Right lobe of liver (tissue), 6 donors: ENCODE measurements around the gene DDX51. TPM values are rescaled to one million over a fixed set of nuclear protein-coding genes. Genes with fewer than 3 reads are reported as not detected.

Experiments
- ATAC-seq, 4 donors: fragments of 200-7000 bp; cut with Tn5 transposase; one replicate each; pipeline ENCODE4 v1.9.1; 2020; ENCODE audit warnings: mild to moderate bottlenecking in 4 of 4, moderate library complexity in 4 of 4
- DNase-seq, 3 donors: peaks; one replicate each; pipeline ENCODE4 v3.0.0-alpha.2; 2020
- H3K27ac ChIP-seq, 3 donors: fragments of 200-600 bp; one replicate each; pipeline ENCODE4 v1.8.0; 2022
- H3K27me3 ChIP-seq, 2 donors: fragments of 200-600 bp; one replicate each; pipeline ENCODE4 v1.8.0; 2022
- H3K36me3 ChIP-seq, 4 donors: fragments of 200-600 bp; sonication (generic) in 1 of 4; one replicate each; pipeline versions ENCODE4 v1.5.1 to v1.8.0; 2017 to 2022; ENCODE audit warnings: control low read depth in 1 of 4
- H3K4me1 ChIP-seq, 4 donors: fragments of 200-600 bp; sonication (generic) in 1 of 4; one replicate each; pipeline versions ENCODE4 v1.5.1 to v1.8.0; 2017 to 2022; ENCODE audit warnings: control low read depth in 1 of 4
- H3K4me3 ChIP-seq, 3 donors: fragments of 200-600 bp; one replicate each; pipeline ENCODE4 v1.8.0; 2022
- H3K9me3 ChIP-seq, 4 donors: fragments of 200-600 bp; sonication (generic) in 1 of 4; one replicate each; pipeline versions ENCODE4 v1.5.1 to v1.8.0; 2017 to 2022; ENCODE audit warnings: control low read depth in 1 of 4
- CTCF ChIP-seq, 4 donors: fragments of 200-600 bp in 3 of 4; fragments of 450-650 bp in 1 of 4; IDR thresholded peaks; one replicate each; pipeline versions ENCODE4 v1.5.1 to v1.8.0; 2016 to 2022; ENCODE audit warnings: antibody characterized with exemption in 4 of 4, mild to moderate bottlenecking in 2 of 4
- POLR2A ChIP-seq: fragments of 450-650 bp; IDR thresholded peaks from one replicate; pipeline ENCODE4 v1.6.1; 2017; ENCODE audit warnings: antibody characterized with exemption, mild to moderate bottlenecking
- WGBS: methylation state at CpG from one replicate; pipeline ENCODE4 v1.1.6; 2018; ENCODE audit warnings: low coverage, low lambda C conversion rate; ENCODE audit not compliant: insufficient coverage; ENCODE audit errors: missing lambda C conversion rate; 5-methylcytosine and 5-hydroxymethylcytosine counted together
- intact Hi-C, 2 donors: fragments of 100-400 bp; cut with DNase I; formaldehyde crosslinking; loops; one replicate each; pipeline versions ENCODE4 v1.11.2 to v1.14.1; 2022
- total RNA-seq, 6 experiments: library from RNA; depleted of rRNA in 2 of 6; stranded (reverse); fragments of >200 nt in 2 of 6; fragmentation: NEBNext Ultra II Directional in 3 of 6; extraction: Animal tissue kit (Norgen Biotek cat#: 25700) in 3 of 6; gene quantifications; one replicate each; pipeline versions ENCODE4 v1.1.0 to v1.2.4, GENCODE V29; 2016 to 2023
- donor health status: DM: no; HTN: yes; CAD: no.
- donor health status: DM: no; HTN: no; CAD: no.
- donor health status: DM: no; HTN: no; CAD: no.
- donor health status: DM: no; HTN: yes; CAD: no.
- donor health status: DM: no; HTN: yes; CAD: no.

DDX51 gene
- total RNA-seq, 6 experiments from 2014 or later: 4.2 to 9.0 (median 5.2) TPM

GRCh38 chr12:132125736-132126135, 18.4 kb downstream of the DDX51 start:
- DNase-seq: peak in 1 of 3 donors; percentile 27
- intact Hi-C loops: no loop called here
- H3K9me3 ChIP-seq: no peaks in the 10 kb centered on the region

GRCh38 chr12:132124766-132125425, 19.2 kb downstream of the DDX51 start:
- ATAC-seq (no peak), DNase-seq (no peak)
- peaks cover 0 to 47% (median 22%) of the 10 kb centered on the region in 4 donors for H3K36me3 ChIP-seq

More at GRCh38 chr12:132125736-132126135, 18.4 kb downstream of the DDX51 start:
- no peak for TF ChIP-seq CTCF (IDR thresholded peaks at IDR 0.05)
- TF ChIP-seq POLR2A: no peak
- Histone ChIP-seq H3K36me3 (peaks cover 0 to 42% (median 22%) of the 10 kb centered on the region in 4 donors), H3K4me3 (no peak overlapping the region), H3K4me1 (no peaks in the 10 kb centered on the region), H3K27me3 (no peaks in the 10 kb centered on the region), H3K27ac (no peak overlapping the region)
- ATAC-seq: no peak
- 95% methylated on average over 4 of the region's 12 CpGs for WGBS

GRCh38 chr12:132123970-132124765, 20.0 kb downstream of the DDX51 start:
- no peak for ATAC-seq
- Histone ChIP-seq H3K27ac (no peak overlapping the region), H3K27me3 (no peaks in the 10 kb centered on the region), H3K9me3 (no peaks in the 10 kb centered on the region), H3K4me1 (no peaks in the 10 kb centered on the region), H3K36me3 (peaks cover 0 to 47% (median 22%) of the 10 kb centered on the region in 4 donors), H3K4me3 (no peak overlapping the region)
- intact Hi-C loops: no loop called here
- no peak for DNase-seq
- WGBS: 93% methylated on average over 12 of the region's 12 CpGs
- TF ChIP-seq POLR2A: no peak
- TF ChIP-seq CTCF (IDR thresholded peaks at IDR 0.05): no peak

More at GRCh38 chr12:132124766-132125425, 19.2 kb downstream of the DDX51 start:
- no peak overlapping the region for H3K27ac ChIP-seq
- 84% methylated on average over 7 of the region's 19 CpGs for WGBS
- H3K9me3 ChIP-seq: no peaks in the 10 kb centered on the region
- TF ChIP-seq POLR2A: no peak
- no peak for TF ChIP-seq CTCF (IDR thresholded peaks at IDR 0.05)
- no peaks in the 10 kb centered on the region for H3K4me1 ChIP-seq
- H3K4me3 ChIP-seq: no peak overlapping the region
- no peaks in the 10 kb centered on the region for H3K27me3 ChIP-seq
- intact Hi-C loops: no loop called here

- Histone ChIP-seq H3K27me3 (no peaks in the 10 kb centered on the region), H3K27ac (no peak overlapping the region), H3K4me1 (no peaks in the 10 kb centered on the region), H3K36me3 (peaks cover 0 to 36% (median 17%) of the 10 kb centered on the region in 4 donors), H3K9me3 (no peaks in the 10 kb centered on the region), H3K4me3 (no peak overlapping the region)
- 93% methylated on average over 13 of the region's 14 CpGs for WGBS
- TF ChIP-seq CTCF (IDR thresholded peaks at IDR 0.05) (no peak), POLR2A (no peak)
- intact Hi-C loops: no loop called here
- no peak for DNase-seq
- no peak for ATAC-seq
Observed at GRCh38 chr12:132121283-132121682, 22.8 kb downstream of the DDX51 start.
